ENCODE measurements around the gene MYL6B. TPM values are rescaled to one million over a fixed set of nuclear protein-coding genes. Genes with fewer than 3 reads are reported as not detected.

MYL6B gene
- total and polyA plus RNA-seq, 9 donors = 32.8 to 99.2 (median 73.4) TPM

DNA sequence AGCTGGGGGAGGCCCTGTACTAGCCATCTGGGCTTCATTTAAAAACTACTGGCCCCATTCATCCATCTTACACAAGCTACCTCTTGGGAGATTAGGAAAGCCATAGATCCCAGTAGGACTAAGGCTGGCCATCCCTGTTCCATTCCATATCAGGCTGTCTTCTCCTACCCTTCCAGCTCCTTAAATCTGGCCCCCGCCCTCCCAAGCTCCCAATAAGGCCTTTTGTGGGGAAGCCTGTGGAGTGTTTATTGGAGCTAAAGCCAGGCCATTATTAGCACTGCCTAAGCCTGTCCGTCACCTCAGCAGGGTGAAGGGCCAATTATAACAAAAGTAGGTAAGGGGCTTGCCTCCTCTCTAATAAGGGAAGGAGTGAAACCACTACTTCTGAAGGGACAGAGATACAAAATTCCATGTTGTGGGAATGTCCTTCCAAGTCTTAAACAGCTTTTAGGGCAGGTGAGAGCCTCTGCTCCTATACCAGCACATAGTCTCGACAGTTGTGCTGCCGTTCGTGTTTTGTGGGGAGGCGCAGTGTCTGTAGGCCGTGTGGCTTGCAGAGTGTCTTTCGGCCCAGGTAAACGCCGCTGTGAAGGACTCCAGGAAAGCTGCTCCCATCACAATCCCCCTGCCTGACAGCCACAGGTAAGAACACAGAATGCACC is 9.4 kb downstream of the MYL6B start:
- Histone ChIP-seq H3K27ac (peak overlapping the region in 1 of 2 donors; percentile 24), H3K4me3 (no peak overlapping the region), H3K27me3 (no peaks in the 10 kb centered on the region), H3K4me1 (ENCODE audit: insufficient read depth) (peaks cover 1% of the 10 kb centered on the region), H3K9me3 (no peaks in the 10 kb centered on the region), H3K36me3 (no peaks in the 10 kb centered on the region)
- TF ChIP-seq POLR2A (IDR thresholded peaks at IDR 0.05) (no peak), EP300 (IDR thresholded peaks at IDR 0.05) (no peak)
- TF ChIP-seq, protein P1, sequence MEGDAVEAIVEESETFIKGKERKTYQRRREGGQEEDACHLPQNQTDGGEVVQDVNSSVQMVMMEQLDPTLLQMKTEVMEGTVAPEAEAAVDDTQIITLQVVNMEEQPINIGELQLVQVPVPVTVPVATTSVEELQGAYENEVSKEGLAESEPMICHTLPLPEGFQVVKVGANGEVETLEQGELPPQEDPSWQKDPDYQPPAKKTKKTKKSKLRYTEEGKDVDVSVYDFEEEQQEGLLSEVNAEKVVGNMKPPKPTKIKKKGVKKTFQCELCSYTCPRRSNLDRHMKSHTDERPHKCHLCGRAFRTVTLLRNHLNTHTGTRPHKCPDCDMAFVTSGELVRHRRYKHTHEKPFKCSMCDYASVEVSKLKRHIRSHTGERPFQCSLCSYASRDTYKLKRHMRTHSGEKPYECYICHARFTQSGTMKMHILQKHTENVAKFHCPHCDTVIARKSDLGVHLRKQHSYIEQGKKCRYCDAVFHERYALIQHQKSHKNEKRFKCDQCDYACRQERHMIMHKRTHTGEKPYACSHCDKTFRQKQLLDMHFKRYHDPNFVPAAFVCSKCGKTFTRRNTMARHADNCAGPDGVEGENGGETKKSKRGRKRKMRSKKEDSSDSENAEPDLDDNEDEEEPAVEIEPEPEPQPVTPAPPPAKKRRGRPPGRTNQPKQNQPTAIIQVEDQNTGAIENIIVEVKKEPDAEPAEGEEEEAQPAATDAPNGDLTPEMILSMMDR (IDR thresholded peaks at IDR 0.05) = no peak
- intact Hi-C loops (cut with DNase I) = loop anchor here in 2 of 4 donors (2.0 to 5.0 kb wide), 2 partner anchors 40 to 59 kb away; partner anchors contain the start of gene RNF41 (in 1 of the 2)
- no peak for DNase-seq
- 68 to 72% (median 68%) methylated on average over 10 of the region's 10 CpGs for WGBS, 3 donors

DNA sequence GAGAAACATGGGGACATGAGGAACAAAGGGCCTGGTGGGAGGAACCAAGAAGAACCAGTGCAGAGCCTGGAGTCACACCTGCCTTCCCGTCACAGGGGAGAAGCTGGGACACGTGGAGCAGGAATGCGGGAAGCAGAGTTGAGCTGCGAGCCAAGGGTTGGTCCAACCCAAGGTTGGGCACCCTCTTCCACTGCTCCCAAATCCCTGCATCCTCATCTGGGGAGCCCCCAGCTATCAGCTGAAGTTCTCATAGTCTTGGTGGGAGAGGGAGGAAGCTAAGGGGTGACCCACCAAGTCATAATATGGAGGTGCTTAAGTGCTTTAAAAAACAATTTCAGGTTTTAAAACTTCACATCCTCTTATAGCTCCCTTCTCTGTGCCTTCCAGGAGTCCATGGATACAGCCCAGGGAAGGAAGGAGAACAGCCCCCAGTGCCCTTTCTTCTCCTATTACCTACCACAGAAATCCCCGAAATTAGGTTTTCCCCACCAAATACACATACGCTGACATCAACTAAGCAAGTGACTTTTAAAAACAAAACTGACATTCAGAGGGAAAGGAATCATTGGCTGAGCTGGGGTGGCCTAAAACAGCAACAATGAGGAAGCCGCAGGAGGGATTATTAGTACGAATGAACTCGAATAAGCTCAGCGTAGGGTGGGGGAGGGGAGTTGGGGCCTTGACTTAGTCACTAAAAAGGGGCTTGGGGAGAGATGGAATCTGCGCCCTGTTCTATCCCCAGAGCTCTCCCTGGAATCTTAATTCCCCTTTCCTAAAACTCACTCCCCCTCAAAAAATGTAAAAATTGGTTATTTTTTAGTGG is 10.3 kb downstream of the MYL6B start:
- intact Hi-C loops (cut with DNase I) = loop anchor here in 1 of 4 donors (5.0 kb wide), 1 partner anchor 40 kb away; no protein-coding TSS in a partner anchor
- Histone ChIP-seq H3K4me3 (no peak overlapping the region), H3K27ac (no peak overlapping the region), H3K27me3 (no peaks in the 10 kb centered on the region), H3K36me3 (no peaks in the 10 kb centered on the region), H3K4me1 (ENCODE audit: insufficient read depth) (peaks cover 1% of the 10 kb centered on the region), H3K9me3 (no peaks in the 10 kb centered on the region)
- WGBS, 3 donors = 44 to 45% (median 45%) methylated on average over 11 of the region's 11 CpGs
- TF ChIP-seq POLR2A (IDR thresholded peaks at IDR 0.05) = no peak
- TF ChIP-seq, protein P1 (IDR thresholded peaks at IDR 0.05) = no peak
- TF ChIP-seq EP300 (IDR thresholded peaks at IDR 0.05) = no peak
- DNase-seq = no peak

DNA sequence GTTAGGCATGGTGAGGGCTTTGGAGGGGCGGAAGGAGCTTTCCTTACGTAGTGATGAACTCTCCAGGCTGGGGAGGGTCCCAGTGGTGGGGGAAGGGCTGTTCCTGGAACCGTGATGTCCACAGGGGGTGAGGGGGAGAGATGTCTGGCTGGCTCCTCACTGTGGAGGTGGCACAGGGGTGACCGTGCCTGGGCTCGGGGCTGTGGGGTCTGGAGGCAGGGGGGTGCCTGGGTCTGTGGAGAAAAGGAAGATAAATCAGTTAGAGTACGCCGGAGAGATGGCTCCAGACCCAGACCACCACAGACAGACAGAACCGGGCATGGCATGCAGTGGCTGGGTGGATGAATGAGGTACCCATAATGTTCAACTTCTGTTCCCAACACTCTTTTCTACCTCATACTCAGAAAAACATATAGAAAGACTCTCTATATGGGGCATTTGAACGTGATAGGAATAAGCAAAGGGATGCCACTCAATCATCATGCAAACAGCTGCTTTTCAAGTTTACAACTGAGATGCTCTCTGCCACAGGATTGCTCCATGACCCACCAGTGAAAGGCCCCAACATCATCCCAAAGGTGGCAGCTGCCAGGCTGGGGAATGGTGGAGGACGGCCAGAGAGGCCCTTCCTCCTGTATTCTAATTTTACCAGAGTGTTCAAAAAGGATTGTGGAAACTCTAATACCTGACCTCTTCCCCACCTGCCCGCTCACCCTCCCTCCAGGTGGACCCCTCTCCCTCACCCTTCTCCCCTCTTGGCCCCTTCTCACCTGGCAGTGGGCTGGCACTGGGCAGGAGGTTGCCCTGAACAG is 11.4 kb downstream of the MYL6B start:
- H3K36me3 ChIP-seq = no peaks in the 10 kb centered on the region
- peaks cover 1% of the 10 kb centered on the region for H3K4me1 ChIP-seq (ENCODE audit: insufficient read depth)
- no peak overlapping the region for H3K27ac ChIP-seq
- DNase-seq = no peak
- no peak overlapping the region for H3K4me3 ChIP-seq
- 52 to 53% (median 53%) methylated on average over 11 of the region's 11 CpGs for WGBS, 3 donors
- TF ChIP-seq EP300 (IDR thresholded peaks at IDR 0.05) = no peak
- TF ChIP-seq, protein P1 (IDR thresholded peaks at IDR 0.05) = no peak
- no peak for TF ChIP-seq POLR2A (IDR thresholded peaks at IDR 0.05)
- no peaks in the 10 kb centered on the region for H3K9me3 ChIP-seq
- no peaks in the 10 kb centered on the region for H3K27me3 ChIP-seq
- intact Hi-C loops (cut with DNase I) = loop anchor here in 1 of 4 donors (5.0 kb wide), 1 partner anchor 41 kb away; no protein-coding TSS in a partner anchor

DNA sequence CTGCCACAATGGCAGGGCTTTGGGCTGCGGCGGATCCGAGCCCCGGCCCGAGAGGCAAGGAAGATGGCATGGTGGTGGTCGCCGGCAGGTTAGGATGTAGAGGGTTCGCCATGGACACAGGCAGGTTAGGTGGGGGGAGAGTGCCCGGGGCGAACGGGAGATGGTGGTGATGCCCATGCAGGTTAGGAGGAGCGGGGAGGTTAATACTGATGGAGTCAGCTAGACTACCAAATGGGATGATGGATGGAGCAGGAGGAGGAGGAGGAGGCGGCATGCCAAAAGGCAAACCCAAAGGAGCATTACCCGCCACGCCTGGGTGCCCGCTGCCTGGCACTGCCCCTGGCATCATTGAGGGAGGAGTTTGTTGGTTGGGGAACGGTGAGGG is 11.9 kb downstream of the MYL6B start:
- intact Hi-C loops (cut with DNase I) = loop anchor here in 1 of 4 donors (5.0 kb wide), 1 partner anchor 42 kb away; no protein-coding TSS in a partner anchor
- WGBS, 3 donors = 87 to 89% (median 89%) methylated on average over 17 of the region's 17 CpGs
- Histone ChIP-seq H3K9me3 (no peaks in the 10 kb centered on the region), H3K4me1 (ENCODE audit: insufficient read depth) (peaks cover 1% of the 10 kb centered on the region), H3K36me3 (no peaks in the 10 kb centered on the region), H3K4me3 (no peak overlapping the region), H3K27me3 (no peaks in the 10 kb centered on the region), H3K27ac (no peak overlapping the region)
- peak in 1 of 5 donors; percentile 34 for DNase-seq
- TF ChIP-seq, protein P1 (IDR thresholded peaks at IDR 0.05) = no peak
- TF ChIP-seq EP300 (IDR thresholded peaks at IDR 0.05) (no peak), POLR2A (IDR thresholded peaks at IDR 0.05) (no peak)
